ENCODE measurements around the gene PKNOX2. TPM values are rescaled to one million over a fixed set of nuclear protein-coding genes. Genes with fewer than 3 reads are reported as not detected.

PKNOX2 gene
- total RNA-seq, 1 donor from 2014 or later: 12.1 TPM

DNA sequence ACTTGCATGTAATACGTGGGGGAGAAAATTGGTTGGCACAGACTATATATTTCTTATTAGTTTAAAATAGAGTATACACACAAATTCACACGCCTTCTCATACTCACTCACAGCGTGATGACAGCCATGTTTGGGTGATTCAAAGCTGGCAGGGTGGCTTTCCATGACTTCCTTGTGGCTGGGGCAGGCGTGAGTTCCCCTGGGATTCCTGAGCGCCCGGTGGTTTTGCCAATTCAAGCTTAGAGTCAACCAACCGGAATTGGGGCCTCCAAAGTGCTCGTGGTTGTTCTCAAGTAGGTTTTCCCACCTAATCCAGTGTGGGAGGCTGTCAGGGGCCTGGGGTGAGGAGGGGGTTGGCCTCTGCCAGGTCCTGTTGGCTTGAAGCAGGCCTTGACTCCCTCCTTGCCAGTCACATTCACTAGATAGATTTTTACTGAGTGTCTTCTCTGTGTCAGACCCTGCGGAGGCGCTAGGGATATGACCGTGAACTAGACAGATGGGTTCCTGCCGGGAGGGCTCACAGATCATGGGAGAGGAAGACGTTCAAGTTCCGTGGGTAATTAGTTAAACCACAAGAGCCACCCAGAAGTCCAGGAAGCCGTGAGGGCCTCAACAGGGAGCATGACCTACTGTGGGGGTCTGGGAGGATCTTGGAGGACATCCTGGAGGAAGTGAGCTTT lies 11.5 kb downstream of the PKNOX2 start:
- TF ChIP-seq, protein P1, sequence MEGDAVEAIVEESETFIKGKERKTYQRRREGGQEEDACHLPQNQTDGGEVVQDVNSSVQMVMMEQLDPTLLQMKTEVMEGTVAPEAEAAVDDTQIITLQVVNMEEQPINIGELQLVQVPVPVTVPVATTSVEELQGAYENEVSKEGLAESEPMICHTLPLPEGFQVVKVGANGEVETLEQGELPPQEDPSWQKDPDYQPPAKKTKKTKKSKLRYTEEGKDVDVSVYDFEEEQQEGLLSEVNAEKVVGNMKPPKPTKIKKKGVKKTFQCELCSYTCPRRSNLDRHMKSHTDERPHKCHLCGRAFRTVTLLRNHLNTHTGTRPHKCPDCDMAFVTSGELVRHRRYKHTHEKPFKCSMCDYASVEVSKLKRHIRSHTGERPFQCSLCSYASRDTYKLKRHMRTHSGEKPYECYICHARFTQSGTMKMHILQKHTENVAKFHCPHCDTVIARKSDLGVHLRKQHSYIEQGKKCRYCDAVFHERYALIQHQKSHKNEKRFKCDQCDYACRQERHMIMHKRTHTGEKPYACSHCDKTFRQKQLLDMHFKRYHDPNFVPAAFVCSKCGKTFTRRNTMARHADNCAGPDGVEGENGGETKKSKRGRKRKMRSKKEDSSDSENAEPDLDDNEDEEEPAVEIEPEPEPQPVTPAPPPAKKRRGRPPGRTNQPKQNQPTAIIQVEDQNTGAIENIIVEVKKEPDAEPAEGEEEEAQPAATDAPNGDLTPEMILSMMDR (IDR thresholded peaks at IDR 0.05): no peak
- H3K9me3 ChIP-seq: no peaks in the 10 kb centered on the region
- peaks cover 4 to 15% of the 10 kb centered on the region in 2 donors for H3K4me1 ChIP-seq
- peak in 1 of 2 donors; percentile 77 for DNase-seq (ENCODE audit: low spot score in 2 of 2)
- H3K36me3 ChIP-seq: no peaks in the 10 kb centered on the region
- no peak overlapping the region for H3K27ac ChIP-seq
- no peak overlapping the region for H3K4me3 ChIP-seq
- no peaks in the 10 kb centered on the region for H3K27me3 ChIP-seq
- intact Hi-C loops (cut with DNase I): no loop called here

DNA sequence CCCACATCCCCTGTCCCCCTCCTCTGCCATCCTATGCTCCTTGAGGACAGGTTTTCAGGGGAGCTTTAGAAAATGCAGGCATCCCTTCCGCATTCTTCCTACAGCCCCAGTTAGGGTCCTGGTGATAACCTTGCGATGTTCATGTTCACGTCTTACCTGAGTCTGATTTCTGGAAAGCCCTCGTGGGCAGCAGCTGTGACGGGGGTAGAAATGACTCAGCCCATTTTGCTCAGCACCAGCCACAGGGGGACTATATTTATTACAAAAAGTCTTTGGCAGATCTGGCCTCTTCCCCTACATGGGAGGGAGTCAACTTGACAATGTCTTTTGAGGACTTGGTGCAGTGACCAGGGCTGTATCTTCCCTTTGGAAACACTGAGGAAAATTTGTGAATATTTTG lies 12.3 kb downstream of the PKNOX2 start:
- Histone ChIP-seq H3K27me3 (no peaks in the 10 kb centered on the region), H3K9me3 (no peaks in the 10 kb centered on the region), H3K4me1 (peaks cover 4 to 12% of the 10 kb centered on the region in 2 donors), H3K27ac (no peak overlapping the region), H3K36me3 (no peaks in the 10 kb centered on the region), H3K4me3 (no peak overlapping the region)
- intact Hi-C loops (cut with DNase I): no loop called here
- TF ChIP-seq, protein P1 (IDR thresholded peaks at IDR 0.05): no peak
- no peak for DNase-seq (ENCODE audit: low spot score in 2 of 2)

DNA sequence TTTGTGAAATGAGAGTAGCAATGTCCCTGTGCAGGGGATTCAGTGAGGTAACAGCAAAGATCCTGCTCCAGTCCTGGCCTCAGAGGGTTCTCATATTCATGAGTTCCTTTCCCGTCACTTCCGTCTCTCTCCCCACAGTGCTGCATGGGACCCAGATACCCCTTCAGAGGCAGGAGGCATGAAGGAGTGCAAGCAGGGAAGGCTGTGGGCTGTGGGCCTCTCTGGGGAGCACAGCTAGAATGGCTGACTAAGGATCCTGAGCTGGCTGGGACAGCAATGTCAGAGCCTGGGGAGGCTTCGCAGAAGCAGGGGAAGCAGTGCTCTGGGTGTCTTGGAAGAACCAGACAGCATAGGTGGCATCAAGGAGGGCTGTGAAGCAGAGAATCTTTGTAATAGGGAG lies 13.0 kb downstream of the PKNOX2 start:
- H3K27me3 ChIP-seq: no peaks in the 10 kb centered on the region
- intact Hi-C loops (cut with DNase I): no loop called here
- no peak for DNase-seq (ENCODE audit: low spot score in 2 of 2)

DNA sequence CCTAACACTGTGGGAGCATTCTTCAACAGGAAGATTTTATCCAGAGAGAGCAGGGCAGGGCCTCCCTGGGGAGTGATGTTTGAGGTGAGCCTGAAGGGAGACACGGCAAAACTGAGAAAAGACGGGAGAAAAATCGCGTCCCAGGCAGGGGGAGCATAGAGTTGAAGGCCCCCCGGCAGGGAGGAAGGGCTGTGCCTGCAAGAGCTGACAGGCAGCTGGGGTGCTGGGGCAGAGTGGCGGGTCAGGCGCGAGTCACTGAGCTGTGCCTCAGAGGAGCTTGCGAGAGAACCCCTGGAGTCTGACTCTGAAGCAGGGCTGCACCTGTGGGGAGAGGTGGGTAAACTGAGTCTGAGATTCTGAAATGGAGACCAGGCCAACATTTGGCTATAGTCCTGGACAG lies 14.8 kb downstream of the PKNOX2 start:
- intact Hi-C loops (cut with DNase I): no loop called here
- Histone ChIP-seq H3K4me1 (peaks cover 4 to 12% of the 10 kb centered on the region in 2 donors), H3K27me3 (no peaks in the 10 kb centered on the region), H3K36me3 (no peaks in the 10 kb centered on the region), H3K4me3 (no peak overlapping the region), H3K9me3 (no peaks in the 10 kb centered on the region), H3K27ac (no peak overlapping the region)
- TF ChIP-seq, protein P1 (IDR thresholded peaks at IDR 0.05): no peak
- DNase-seq (ENCODE audit: low spot score in 2 of 2): no peak

More for the DNA sequence above, 13.0 kb downstream of the PKNOX2 start:
- H3K4me3 ChIP-seq: no peak overlapping the region
- H3K4me1 ChIP-seq: peaks cover 4 to 12% of the 10 kb centered on the region in 2 donors
- H3K9me3 ChIP-seq: no peaks in the 10 kb centered on the region
- no peak overlapping the region for H3K27ac ChIP-seq
- TF ChIP-seq, protein P1 (IDR thresholded peaks at IDR 0.05): no peak
- H3K36me3 ChIP-seq: no peaks in the 10 kb centered on the region

DNA sequence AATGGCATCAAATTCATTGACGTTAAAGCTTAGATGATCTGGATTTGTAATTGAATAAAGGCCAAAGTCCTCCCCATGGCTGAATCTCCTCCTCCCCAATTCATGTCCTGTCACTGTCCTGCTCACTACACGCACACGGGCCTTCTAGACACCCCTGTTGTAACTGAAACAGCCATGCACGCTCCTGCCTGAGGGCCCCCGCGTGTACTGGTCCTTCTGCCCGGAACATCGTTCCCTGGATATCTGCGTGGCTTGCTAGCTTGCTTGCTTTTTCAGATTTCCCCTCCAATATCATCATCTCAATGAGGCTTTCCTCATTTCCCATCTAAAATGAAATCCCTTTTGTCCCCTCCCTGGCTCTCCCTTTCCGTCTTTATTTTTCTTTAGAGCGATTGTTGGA lies 15.3 kb downstream of the PKNOX2 start:
- Histone ChIP-seq H3K27ac (no peak overlapping the region), H3K4me3 (no peak overlapping the region), H3K27me3 (no peaks in the 10 kb centered on the region), H3K9me3 (no peaks in the 10 kb centered on the region), H3K36me3 (no peaks in the 10 kb centered on the region), H3K4me1 (peaks cover 4 to 12% of the 10 kb centered on the region in 2 donors)
- TF ChIP-seq, protein P1 (IDR thresholded peaks at IDR 0.05): no peak
- intact Hi-C loops (cut with DNase I): no loop called here
- DNase-seq (ENCODE audit: low spot score in 2 of 2): no peak

All from ascending aorta (tissue), 2 donors.